Pericardium fibroblast (primary cell): Measurements from ENCODE around the gene SPACA5B. TPM values are rescaled to one million over a fixed set of nuclear protein-coding genes. Genes with fewer than 3 reads are reported as not detected.

Experiments
- total RNA-seq: library from RNA; depleted of rRNA; stranded (reverse); fragments of >200 nt; gene quantifications from 2 replicates; pipeline ENCODE4 v1.2.3, GENCODE V29; 2015

The SPACA5B gene
- not detected in 2 replicates for total RNA-seq

GRCh38 chrX:48130326-48130725 is at the start of gene SPACA5B:
Gene SPACA5B (plus strand): TSS chrX:48130626. CDS start chrX:48130688, 62 bp downstream.

Other genes starting within 250 kb of the SPACA5B start
- 1.8 and 2.2 TPM in 2 replicates for gene ZNF182, start 126.6 kb upstream of the SPACA5B start, total RNA-seq
- not detected in 2 replicates for gene SPACA5, start 123.6 kb upstream of the SPACA5B start, total RNA-seq
- 0.26 and 0.58 TPM in 2 replicates for gene ZNF630, start 59.0 kb upstream of the SPACA5B start, total RNA-seq
- gene SSX5, start 66.2 kb downstream of the SPACA5B start, total RNA-seq: not detected in 2 replicates
- gene SSX1, start 124.8 kb downstream of the SPACA5B start, total RNA-seq: not detected in 2 replicates
- not detected in 2 replicates for gene SSX3, start 226.1 kb downstream of the SPACA5B start, total RNA-seq